AG04449 (cell line): Measurements from ENCODE around the gene BATF2.
"Not testable (repeated sequence)": the region's sequence is repeated elsewhere in the genome, so short reads cannot be mapped to it uniquely, and the experiment has no call there.

Experiments used
- CTCF ChIA-PET: fragments of 350-600 bp; formaldehyde crosslinking; extraction: SDS; loops from one replicate; lab custom pipeline; 2021; ENCODE audit warnings: antibody characterized with exemption; lab: Yijun Ruan, JAX
- POLR2A ChIA-PET: fragments of 400-600, 350-600 bp; formaldehyde crosslinking; extraction: SDS; loops from one replicate; lab custom pipeline; 2020; ENCODE audit warnings: antibody characterized with exemption, inconsistent platforms; lab: Yijun Ruan, JAX
- DNase-seq: peaks from one replicate; pipeline ENCODE4 v3.0.0-alpha.2; 2010; ENCODE audit warnings: low read depth, low spot score
- H3K4me3 ChIP-seq: 2 replicates; pipeline ENCODE4 v1.5.1; 2011; ENCODE audit warnings: low read depth, mild to moderate bottlenecking, control low read depth, low read length
- CTCF ChIP-seq: IDR thresholded peaks from one replicate; pipeline ENCODE4 v1.5.1; 2011; ENCODE audit warnings: mild to moderate bottlenecking, moderate library complexity, low read length, control low read depth, inconsistent platforms; ENCODE audit not compliant: insufficient read depth; ENCODE audit errors: missing control alignments

The BATF2 gene

GRCh38 chr11:65008873-65009272, 12.1 kb upstream of the BATF2 start:
- POLR2A ChIA-PET = no interaction called here
- DNase-seq = no peak
- H3K4me3 ChIP-seq = no peak overlapping the region
- TF ChIP-seq CTCF = no peak
- CTCF ChIA-PET = interaction anchor here (1.0 to 12.4 kb wide), 5 partner anchors 9 to 161 kb away, joined by 3 to 179 read pairs (median 4); partner anchors contain the start of genes BATF2 and SNX15

DNA sequence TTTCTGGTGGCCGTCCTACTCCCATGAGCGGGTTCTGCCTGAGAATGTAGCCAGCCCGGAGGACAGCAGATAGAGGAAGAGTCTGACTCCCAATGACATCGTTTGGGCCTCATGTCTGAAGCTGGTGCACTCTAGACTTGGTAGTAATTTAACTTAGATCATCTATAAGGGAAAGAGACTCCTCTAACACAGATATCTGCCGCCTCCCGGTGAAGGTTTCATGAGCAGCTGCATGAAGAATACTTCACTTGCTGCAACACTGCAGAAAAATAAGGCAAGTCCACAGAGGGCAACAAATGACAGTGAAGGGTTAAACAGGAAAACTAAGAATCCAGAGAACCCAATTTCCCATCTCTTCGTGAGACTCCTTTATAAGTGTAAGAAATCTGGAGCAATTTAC, 11.2 kb upstream of the BATF2 start:
- ChIA-PET CTCF (interaction anchor here (0.6 to 12.4 kb wide), 6 partner anchors 8 to 160 kb away, joined by 3 to 179 read pairs (median 4); partner anchors contain the start of genes BATF2 and SNX15), POLR2A (no interaction called here)
- no peak overlapping the region for H3K4me3 ChIP-seq
- TF ChIP-seq CTCF = no peak
- DNase-seq = no peak

- CTCF ChIA-PET = interaction anchor here (0.9 to 14.5 kb wide), 4 partner anchors 4 to 155 kb away, joined by 3 to 179 read pairs (median 91); partner anchors contain the start of genes ARL2 and BATF2
- POLR2A ChIA-PET, DNase-seq, H3K4me3 ChIP-seq: not testable (repeated sequence)
Observed at GRCh38 chr11:65003968-65004367, 7.2 kb upstream of the BATF2 start.

DNA sequence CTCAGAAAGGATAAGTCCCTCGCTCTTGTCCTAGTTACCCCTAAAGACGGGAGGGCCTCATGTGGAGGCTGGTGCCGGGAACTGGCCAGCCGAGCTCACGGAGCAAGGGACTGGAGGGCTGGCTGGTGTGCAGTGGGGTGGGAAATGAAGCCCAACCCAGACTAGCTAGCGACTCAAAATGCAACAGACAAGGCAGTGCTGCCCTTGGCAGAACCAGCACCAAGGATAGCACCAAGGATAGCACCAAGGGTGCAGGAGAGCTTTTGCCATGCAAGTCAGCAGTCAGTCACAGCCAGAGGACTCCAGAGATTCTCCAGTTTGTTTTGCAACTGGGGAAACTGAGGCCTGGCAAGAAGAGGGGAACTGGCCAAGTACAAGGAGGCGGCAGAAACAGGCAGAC, 6.5 kb upstream of the BATF2 start:
- ChIA-PET POLR2A (no interaction called here), CTCF (interaction anchor here (0.9 to 14.5 kb wide), 3 partner anchors 7 to 155 kb away, joined by 3 to 179 read pairs (median 3); partner anchors contain the start of gene ARL2)
- H3K4me3 ChIP-seq = no peak overlapping the region
- TF ChIP-seq CTCF = no peak
- DNase-seq = no peak

- no peak for TF ChIP-seq CTCF
- DNase-seq = no peak
- CTCF ChIA-PET = interaction anchor here (1.0 to 14.5 kb wide), 2 partner anchors 7 to 108 kb away, joined by 3 to 179 read pairs; partner anchors contain the start of gene ARL2
- POLR2A ChIA-PET = no interaction called here
- H3K4me3 ChIP-seq = no peak overlapping the region
Observed at GRCh38 chr11:65002706-65003105, 5.9 kb upstream of the BATF2 start.

GRCh38 chr11:64999478-64999877, 2.7 kb upstream of the BATF2 start:
- POLR2A ChIA-PET = no interaction called here
- H3K4me3 ChIP-seq = no peak overlapping the region
- no peak for DNase-seq
- TF ChIP-seq CTCF = no peak
- CTCF ChIA-PET = interaction anchor here (14.5 kb wide), 1 partner anchor 11 kb away, joined by 179 read pairs; the partner anchor contains the start of gene ARL2
